Heart left ventricle (tissue), 13 donors: Measurements from ENCODE around the gene CNTNAP3.
"Not testable (repeated sequence)": the region's sequence is repeated elsewhere in the genome, so short reads cannot be mapped to it uniquely, and the experiment has no call there.

ENCODE experiments used
- CTCF ChIP-seq, 12 donors: fragments of 200-600 bp; sonication (generic) in 4 of 12; IDR thresholded peaks; one replicate each; pipeline versions ENCODE4 v1.5.0 to v1.8.0; 2018 to 2022; ENCODE audit warnings: antibody characterized with exemption in 12 of 12, mild to moderate bottlenecking in 5 of 12
- POLR2A ChIP-seq, 2 donors: fragments of 450-650 bp; IDR thresholded peaks; one replicate each; pipeline ENCODE4 v1.6.1; 2017; ENCODE audit warnings: antibody characterized with exemption in 2 of 2, mild to moderate bottlenecking in 2 of 2, moderate library complexity in 2 of 2
- donor health status: ischemic (EF 13 %, LVEDD 7.1; RV severe dilation, severe dysfunction).
- donor health status: DM: no; HTN: yes; CAD: no.
- donor health status: DM: no; HTN: no; CAD: no.
- donor health status: ischemic (EF 25% LVEDD 6.9; RV normal size, moderate dysfunction).
- donor health status: ischemic (EF 25% LVEDD 5.7; RV mildly dilated, moderate dysfunction).
- donor health status: ischemic (EF 35%, LVEDD 5.7; RV mildly dilated, moderate dysfunction).
- donor health status: nonischemic (EF 11% LVEDD 7.7; RV severe dilation, severe dysfunction).
- donor health status: DM: yes; HTN: yes; CAD: no.
- donor health status: PGD.
- donor health status: ischemic (EF 29% LVEDD 5.4; RV normal size, mild dysfunction).
- donor health status: nonischemic (EF 23%, LVEDD 6.1; RV moderate dilation, normal function).

- not testable (repeated sequence) for TF ChIP-seq CTCF, POLR2A (IDR thresholded peaks at IDR 0.05)
Measured at GRCh38 chr9:39111746-39112145, 176.2 kb downstream of the CNTNAP3 start.
